SHP77 treated with DMSO at 0.1 percent for 48 hours (cell line): ENCODE results near the gene ST6GALNAC5.
"Not testable (repeated sequence)": the region's sequence is repeated elsewhere in the genome, so short reads cannot be mapped to it uniquely, and the experiment has no call there.

Source experiments
- DNase-seq: peaks from one replicate; lab custom pipeline; 2025; lab: John Stamatoyannopoulos, UW

ST6GALNAC5 gene

DNA sequence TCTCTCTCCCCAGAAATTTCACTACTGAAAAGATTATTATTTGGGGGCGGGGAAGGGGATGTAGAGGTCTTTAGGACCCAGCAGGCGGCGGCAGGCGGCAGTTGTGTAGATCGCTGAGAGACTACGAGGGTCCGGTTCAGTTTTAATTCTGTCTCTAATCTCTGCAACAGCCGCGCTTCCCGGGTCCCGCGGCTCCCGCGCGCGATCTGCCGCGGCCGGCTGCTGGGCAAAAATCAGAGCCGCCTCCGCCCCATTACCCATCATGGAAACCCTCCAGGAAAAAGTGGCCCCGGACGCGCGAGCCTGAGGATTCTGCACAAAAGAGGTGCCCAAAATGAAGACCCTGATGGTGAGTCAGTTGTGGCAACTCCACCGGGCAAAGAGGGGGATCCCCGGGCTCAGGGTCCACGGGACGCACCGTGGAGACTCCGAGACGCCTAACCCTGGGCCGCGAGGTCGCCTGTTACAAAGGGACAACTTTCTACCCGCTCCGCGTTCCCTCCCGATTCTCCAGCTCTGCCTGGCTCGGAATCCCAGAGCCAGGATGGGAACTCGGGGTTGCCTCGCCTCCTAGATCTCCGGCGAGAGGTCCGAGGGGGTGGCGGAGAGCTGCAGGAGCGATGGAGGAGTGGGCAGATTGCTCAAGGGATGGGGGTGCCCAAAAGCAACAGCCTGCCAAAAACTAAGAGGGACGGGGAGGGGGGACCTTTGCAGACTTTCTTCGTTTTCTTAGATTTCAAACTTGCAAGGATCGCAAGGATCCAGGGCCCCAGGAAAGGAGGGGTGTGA, at the start of gene ST6GALNAC5:
Gene ST6GALNAC5 (plus strand): TSS at position 139 of the 789 bp plus-strand sequence.
- DNase-seq: no peak

DNA sequence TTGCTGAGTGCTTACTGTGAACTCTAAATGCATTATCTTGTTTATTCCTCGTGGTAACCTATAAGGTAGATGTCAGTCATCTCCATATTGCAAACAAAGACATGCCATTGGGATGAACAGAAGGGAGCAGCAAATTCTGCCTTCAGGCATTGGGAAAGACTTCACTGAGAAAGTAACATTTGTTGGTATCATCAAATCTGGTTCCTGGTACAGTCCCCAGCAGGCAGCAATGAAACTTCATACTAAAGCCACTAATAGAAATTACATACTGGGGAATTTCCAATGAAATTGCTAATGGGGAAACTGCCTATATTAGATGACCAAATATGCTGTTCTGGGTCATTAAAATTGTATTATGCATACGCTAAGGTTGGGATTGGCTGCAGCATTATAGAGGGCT, 47.3 kb upstream of the ST6GALNAC5 start:
- DNase-seq: no peak

DNA sequence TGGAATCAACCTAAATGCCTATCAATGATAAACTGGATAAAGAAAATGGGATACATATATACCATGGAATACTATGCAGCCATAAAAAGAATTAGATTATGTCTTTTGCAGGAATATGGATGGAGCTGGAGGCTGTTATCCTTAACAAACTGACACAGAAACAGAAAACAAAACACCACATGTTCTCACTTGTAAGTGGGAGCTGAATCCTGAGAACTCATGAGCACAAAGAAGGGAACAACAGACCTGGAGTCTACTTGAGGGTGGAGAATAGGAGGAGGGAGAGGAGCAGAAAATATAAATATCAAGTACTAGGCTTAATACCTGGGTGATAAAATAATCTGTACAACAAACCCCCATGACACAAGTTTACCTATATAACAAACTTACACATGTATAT, 44.3 kb upstream of the ST6GALNAC5 start:
- not testable (repeated sequence) for DNase-seq

DNA sequence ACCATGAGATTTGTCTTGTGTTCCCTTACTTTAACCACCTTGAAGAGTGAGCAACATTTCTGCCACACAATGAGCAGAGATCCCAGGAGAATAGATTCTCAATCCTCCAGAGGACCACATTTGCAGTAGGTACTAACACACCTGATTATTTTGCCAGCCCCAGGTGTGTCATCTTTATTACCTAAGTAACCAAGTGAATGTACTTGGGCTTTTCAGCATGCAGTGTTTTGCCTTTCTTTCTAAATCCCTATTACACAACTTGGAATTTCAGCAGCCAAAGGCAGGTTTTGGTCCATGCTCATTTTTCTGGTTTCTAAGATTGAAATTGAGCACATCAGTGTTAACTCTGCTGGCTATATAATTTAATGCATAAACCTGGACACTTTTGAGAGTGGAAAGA, 43.2 kb upstream of the ST6GALNAC5 start:
- DNase-seq: no peak

DNA sequence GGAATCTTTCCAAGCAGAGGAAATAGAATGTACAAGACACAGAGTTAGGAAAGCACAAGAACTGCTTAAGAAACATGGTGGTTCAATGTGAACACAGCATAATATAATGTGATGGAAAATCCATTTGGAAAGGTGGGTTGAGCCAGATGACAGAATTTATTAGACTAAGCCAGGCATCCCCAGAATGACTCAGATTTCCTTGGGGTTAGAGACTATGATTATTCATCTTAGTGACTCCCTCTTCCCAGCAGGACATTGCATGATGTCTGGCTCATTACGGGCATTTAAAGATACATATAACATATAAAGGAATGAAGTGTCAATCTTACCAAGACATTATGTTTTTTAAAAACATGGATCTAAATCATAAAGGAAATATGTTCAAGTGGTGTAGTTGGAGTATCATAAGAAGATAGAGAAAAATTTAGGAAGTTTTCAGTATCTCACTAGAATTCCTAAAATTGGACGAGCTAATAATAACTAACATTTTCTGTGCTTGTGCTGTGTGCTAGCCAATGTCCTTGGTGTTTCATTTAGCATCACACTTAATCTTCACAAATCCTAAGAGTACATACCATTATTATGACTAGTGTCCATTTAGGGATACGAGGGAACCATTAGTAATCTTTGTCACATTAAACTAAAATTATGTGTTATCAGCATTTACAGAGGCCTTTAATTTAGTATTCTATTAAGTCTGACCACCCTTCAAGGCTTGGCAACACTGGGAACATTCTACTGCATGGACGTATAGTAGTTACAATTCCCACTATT, 41.0 kb upstream of the ST6GALNAC5 start:
- no peak for DNase-seq

DNA sequence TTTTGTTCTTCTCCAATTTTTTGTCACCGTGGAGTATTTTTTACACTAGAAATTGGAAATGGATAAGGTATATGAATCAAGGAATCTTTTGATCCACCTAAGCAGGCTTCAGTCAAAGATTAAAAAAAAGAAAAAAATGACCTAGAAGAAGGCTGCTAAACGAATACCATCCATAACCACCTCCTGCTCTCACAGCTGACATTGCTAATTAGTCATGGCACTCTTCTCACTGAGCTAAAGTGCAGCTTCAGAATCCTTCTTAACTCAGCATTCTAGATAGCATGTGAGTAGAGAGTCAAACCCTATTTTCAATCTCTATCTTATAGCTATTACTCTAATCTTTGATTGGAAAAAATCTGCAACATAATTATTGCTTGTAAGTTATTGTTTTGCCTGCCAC, 40.2 kb upstream of the ST6GALNAC5 start:
- no peak for DNase-seq

DNA sequence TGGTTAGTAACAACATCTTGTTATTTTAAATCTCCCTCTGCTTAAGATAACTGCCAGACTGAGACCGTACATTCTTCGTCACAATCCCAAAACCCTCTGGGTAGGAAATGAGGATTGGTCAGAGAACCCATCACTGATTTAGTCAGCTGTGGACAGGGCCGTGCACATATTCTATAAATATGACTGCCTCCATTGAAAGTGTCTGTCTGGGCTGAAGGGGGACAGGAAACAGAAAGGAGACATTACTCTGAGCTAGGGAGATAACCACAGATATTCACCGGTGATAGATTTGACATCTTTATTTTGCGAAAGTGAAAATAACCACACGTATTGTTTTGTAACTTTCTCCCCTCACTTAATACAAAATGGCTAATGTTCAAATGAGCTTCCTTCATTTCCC, 36.9 kb upstream of the ST6GALNAC5 start:
- DNase-seq: no peak

DNA sequence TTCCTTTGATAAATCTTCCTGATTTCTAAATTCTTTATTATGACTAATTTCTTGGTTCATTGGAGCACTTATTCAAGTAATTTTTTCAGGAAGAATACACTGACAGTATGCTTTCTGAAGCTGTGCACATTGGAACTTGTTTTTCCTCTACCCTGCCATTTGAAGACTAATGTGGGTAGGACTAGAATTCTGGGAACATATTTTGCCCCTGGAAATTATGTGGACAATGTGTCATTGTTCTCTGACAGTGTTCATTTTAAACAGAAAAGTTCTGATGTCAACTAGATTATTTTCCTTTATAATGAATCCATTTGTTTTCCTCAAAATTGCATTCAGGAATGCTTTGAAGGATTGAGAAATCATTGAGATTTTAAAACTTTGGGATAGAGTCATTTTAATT, 34.8 kb upstream of the ST6GALNAC5 start:
- no peak for DNase-seq

DNA sequence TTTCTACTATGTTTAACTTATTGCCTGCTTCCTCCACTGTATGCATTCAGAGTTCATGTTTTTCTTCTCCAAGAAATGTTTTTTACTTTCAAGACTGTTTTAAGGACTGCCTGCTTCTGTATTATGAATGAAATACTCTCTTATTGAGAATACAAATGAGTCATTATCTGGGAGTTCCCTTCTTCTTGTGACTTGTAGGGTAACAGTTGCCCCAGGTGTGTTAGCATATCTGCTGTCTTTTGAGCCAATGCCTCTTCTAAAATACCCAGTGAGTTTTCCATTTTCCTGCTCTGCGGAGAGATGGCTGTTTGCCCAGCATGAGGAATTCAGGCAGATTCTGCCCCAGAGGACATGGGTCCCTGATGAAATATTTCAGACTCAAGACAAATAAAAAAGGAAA, 34.1 kb upstream of the ST6GALNAC5 start:
- DNase-seq: no peak

DNA sequence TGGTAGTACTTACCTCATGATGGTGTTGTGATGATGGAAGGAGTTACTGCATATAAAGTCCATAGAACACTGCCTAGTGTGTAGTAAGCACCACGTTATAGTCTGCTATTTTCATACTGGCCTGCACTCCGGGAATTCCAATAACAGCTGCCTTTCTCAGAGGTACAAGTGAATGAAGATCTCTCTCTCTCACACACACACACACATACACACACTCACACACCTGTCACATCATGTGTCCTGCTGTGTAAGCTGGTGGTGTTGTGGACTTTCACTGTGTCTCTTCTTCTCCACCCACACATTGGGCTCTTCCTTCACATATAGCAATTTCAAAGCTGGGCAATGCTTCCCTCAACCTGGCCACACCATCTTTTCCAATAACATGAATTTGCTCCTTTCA, 33.4 kb upstream of the ST6GALNAC5 start:
- DNase-seq: no peak

DNA sequence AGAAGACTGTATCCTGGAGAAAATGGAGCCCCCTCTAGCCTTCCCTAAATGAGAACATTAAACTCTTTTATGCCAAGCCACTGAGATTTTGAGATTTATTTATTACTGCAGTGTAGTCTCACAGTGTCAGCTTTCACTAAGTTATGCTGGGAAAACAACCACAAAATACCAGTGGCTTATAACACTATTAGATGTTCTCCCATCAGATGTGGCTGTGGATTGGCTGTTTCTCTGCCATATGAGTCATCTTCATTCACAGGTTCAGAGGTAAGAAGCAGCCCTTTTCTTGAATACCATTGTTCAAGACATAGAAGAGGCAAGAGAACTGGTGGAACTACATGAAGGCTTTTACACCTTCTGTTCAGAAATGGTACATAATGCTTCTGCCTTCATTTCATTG, 32.1 kb upstream of the ST6GALNAC5 start:
- DNase-seq: no peak

DNA sequence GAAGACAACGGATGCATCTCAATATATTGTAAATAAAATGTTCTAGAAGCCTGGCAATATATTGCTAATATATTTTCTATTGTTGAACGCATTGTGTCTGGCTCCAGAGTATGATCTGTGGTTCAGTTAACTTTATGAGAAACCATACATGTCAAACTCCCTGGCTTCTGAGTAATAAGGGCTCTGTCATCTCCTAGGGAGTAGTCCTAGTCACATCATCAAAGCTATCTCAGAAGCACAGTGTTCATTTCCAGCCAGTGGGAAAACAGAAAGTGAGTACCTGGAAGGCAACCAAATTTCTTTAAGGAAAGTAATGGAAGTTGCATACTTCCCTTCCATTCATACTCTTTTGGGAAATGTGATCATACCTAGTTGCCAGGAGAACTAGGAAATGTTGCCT, 27.0 kb upstream of the ST6GALNAC5 start:
- no peak for DNase-seq

DNA sequence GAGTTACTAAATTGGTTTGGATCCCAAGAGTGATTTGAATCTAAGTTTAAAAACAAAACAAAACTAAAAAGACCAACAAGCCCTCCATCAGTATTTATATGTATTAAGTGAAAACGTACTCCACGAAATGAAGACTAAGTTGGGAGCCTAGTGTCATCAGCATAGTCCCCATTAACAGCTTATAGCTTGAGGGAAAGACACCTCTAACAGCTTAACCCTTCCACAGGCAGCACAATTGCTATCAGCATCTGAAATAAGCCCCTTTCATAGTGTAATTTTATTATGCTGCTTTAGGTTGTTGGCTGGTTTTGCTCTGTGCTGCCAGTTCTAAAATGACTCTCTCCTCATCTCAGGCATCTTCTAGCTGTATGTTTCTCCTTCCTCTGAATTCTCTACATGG, 25.8 kb upstream of the ST6GALNAC5 start:
- DNase-seq: no peak

DNA sequence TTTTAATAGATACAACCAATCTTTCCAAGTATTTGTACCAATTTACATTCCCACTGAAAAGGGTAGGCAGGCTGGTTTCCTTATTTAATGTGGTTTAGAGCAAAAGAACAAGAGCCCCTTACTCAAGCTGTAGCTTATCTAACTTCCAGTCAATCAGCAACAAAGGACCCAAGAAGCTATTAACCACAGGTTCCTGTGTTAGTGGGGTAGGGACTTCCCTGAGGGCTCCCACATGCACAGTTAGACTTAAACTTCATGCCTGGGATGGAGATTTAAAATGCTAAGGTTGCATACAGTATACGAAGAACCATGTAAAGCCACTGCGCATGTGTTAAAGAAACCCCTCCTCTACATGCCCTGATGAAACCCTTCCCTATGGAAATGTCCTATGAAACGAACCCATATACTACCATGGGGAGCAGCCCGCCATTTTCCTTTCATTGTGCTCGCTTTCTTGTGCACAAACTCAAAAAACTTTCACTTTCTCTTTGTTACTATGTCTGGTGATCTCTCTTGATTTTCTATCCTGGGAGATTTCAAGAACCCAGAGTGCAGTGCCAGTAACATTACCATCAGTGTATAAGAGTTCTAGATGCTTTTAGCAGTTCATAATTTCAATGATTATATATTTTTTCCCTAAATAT, 23.3 kb upstream of the ST6GALNAC5 start:
- DNase-seq: no peak

DNA sequence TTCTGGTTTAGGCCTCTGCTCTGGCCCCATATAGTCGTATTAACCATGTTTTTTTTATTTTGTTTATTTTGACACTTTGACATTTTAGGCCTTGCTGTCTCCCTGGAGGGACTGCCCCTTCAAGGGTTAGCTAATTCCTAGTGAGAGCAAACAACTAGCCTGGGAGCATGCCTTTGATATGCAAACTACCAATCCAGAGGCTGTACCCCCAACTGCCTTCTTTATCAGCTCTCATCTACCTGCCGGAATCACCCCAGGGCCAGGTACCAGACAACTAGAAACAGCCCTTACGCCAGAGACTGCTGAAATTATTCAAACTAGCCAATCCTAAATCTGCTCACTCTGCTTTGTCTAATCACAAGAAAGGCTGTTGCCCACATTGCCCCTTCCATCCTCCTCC, 13.0 kb upstream of the ST6GALNAC5 start:
- no peak for DNase-seq

DNA sequence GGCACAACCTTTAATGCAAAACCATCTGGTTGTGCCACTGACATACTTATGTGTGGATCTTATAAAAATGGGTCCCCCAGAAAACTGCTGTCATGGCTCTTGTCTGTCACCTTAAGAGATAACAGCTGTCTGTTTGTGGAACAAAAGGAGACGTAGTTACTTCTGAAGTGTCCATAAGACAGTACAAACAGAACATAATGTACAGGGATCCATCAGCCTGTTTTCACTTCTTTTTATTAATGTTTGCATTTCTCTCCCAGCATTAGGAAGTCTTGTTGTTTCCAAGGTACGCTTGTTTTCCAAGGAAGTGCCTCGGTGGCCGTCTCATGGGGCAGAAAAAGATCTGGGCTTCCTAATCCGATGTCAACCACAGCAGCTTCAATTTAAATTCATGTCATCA, 11.2 kb upstream of the ST6GALNAC5 start:
- DNase-seq: no peak

DNA sequence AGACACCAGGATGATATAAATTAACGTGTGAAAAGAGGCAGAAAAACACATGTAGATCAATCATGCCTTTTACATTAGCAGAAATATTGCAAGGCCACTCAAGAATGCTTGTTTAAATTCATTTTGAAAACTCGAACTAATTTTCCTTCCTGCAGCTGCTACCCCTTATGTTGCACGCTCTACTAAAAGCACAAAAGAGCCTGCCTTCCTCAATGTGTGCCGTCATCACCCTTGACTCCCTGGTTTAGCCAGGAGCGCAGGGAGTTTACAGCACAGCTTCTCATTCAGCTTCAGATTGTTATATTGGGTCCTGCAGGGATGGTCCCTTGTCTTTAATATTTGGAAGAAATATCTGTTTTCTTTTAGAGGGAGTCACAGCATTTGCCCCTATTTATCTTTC, 10.1 kb upstream of the ST6GALNAC5 start:
- no peak for DNase-seq

DNA sequence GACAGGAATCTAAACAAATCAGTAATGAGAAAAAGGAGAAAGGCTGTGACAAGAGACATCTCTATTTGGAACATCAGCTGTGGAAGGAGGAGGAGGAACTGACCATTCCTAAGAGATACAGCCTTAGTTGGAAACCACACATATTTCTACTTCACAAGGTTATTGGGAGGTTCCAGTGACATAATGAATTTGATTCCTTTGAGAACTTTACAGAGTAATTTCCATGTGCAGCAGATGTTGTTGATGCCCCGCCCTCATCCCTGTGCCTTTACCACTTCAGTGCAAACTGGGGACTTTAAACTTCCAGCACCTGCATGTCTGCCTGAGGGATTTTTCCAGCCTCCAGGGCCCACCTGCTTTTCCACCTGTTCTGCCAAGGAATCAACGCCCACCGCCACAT, 9.3 kb upstream of the ST6GALNAC5 start:
- DNase-seq: no peak

DNA sequence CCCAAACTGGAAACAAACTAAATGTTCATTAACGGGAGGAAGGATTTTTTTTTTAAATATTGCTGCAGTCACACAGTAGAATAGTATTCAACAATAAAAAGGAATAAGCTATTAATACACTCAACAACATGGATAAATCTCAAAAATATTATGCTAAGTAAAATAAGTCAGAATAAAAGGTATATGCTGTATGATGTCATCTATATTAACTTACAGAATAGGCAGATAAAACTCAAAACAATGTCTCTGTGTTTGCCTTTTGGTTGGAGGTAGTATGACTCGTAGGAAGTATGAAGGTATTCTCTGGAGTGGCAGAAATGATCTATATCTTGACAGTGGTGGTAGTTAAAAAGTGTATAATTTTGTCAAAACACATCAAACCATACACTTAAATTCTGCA, 6.1 kb upstream of the ST6GALNAC5 start:
- no peak for DNase-seq

DNA sequence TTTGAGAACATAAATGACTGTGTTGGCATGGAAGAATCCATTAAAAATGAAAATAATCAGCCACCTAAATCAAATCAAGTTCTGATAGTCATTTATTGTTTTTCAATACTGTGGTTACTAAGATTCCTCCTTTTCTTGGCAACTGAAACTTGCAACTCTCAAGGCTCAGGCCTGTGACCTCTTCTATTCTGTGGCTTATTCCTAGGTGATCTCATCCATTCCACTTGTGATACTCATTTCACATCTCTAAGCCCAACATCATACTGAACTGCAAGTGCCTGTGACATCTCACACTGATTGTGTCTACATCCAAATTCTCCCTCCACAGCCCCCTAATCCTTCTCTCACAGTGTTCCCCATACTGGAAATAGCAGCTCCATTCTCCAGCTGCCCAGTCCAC, 4.8 kb upstream of the ST6GALNAC5 start:
- no peak for DNase-seq

DNA sequence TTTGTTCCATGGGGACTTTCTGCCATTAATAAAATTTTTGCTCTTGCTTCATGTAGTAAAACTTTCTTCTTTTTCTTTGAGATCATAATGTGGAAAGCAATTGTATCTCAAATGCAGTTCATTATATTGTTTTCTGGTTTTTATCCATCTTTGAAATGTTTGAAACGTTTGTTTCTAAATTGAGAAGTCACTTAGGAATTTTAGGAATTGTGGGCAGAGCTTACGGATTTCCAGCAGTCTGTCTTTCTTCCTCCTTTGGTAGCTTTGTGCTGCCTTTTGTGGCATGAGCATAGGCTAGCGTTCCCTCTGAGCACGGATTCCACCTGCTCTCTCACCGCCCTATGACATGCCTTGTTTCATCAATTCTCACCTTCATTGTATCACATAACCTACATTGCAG, 2.9 kb upstream of the ST6GALNAC5 start:
- no peak for DNase-seq

DNA sequence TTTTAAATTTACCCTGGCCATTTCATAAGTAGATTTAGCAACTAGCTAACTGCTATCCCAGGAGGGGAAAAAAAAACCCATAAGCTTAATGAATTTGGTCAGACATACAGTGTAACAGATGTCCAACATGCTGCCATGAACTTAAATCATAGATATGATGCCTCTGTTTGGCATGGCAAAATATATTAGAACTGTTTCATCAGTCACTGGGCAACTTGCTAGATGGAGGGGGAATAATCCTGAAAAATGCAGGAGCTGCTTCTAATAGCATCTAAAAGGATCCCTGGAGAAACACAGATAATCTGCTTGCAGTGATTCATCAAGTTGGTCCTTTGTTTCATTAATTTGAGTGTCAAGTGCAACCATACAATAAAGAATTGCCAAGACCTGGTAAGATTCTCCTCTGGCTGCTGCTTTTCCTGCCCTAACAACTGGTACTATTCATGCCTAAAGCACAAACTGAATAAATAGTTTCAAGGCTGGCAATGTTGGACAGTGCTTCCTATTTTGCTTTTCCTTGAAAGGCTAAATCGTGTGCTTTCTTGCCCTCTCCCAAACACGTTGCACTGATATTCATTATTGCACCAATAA, 1.5 kb upstream of the ST6GALNAC5 start:
- no peak for DNase-seq

DNA sequence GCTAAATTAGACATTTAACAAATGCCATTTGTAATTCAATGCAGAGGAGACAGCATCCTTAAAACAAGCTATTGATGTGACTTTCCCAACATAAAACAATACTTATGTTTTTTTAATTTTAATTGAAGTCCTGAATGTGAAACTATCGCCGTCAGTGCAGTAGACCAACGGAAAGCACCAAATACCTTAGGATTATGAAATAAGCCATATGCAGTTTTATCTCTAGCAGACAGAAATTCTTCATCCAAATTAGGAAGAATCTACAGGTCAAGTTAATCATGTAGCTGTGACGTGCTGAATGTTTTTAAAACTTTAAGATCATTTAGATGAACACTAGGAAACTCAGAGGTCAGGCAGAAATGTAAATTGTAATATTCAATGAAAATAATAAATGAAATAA, 714 bp upstream of the ST6GALNAC5 start:
- no peak for DNase-seq
